Adrenal gland (tissue), 5 donors: Measurements from ENCODE around the gene TCERG1L.
"Not testable (repeated sequence)": the region's sequence is repeated elsewhere in the genome, so short reads cannot be mapped to it uniquely, and the experiment has no call there.

Source experiments
- CTCF ChIP-seq, 6 experiments: fragments of 450-650 bp in 4 of 6; fragments of 200-600 bp in 2 of 6; sonication (generic) in 1 of 6; IDR thresholded peaks; 1 replicate in 5 of 6; 2 replicates in 1 of 6; pipeline versions ENCODE4 v1.5.1 to v1.8.0; 2016 to 2021; ENCODE audit warnings: antibody characterized with exemption in 6 of 6, mild to moderate bottlenecking in 2 of 6, moderate library complexity in 1 of 6
- POLR2A ChIP-seq, 2 donors: fragments of 450-650 bp; IDR thresholded peaks; one replicate each; pipeline ENCODE4 v1.6.1; 2017; ENCODE audit warnings: antibody characterized with exemption in 2 of 2, mild to moderate bottlenecking in 2 of 2, moderate library complexity in 1 of 2
- donor health status: DM: no; HTN: no; CAD: no.

- TF ChIP-seq POLR2A, CTCF (IDR thresholded peaks at IDR 0.05): not testable (repeated sequence)
These were observed 11.1 kb upstream of the TCERG1L start for GRCh38 chr10:131322575-131322974.
